AG10803 (cell line): Measurements from ENCODE around the gene MRC1.

Experiments
- DNase-seq: peaks from one replicate; pipeline ENCODE4 v3.0.0; 2010; ENCODE audit warnings: low read depth
- H3K4me3 ChIP-seq: 2 replicates; pipeline ENCODE4 v1.5.1; 2011; ENCODE audit warnings: mild to moderate bottlenecking, low read length, control low read depth
- TF ChIP-seq, protein P1 (sequence below): conservative IDR thresholded peaks from 2 replicates; pipeline ENCODE4 v1.5.1; 2011; ENCODE audit warnings: mild to moderate bottlenecking, low read length, control low read depth, inconsistent platforms

Gene MRC1

DNA sequence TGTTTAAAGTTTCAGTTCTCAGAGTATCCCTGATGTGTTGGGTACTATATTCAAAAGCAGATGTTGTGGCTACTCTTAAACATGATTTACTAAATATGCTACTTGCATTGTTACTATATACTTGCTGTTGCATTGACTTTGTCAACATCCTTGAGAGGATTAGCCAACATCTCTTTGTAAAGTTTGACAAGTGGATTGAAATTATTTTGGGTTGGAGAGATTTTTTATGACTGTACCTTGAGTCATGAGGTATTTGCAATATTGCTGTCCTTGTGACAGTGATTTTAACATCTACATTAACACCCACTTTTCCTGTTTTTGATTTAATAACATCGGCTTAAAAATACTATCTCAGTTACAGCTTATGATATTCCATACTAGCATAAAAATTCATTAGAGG is 31.9 kb downstream of the MRC1 start:
- TF ChIP-seq, protein P1, sequence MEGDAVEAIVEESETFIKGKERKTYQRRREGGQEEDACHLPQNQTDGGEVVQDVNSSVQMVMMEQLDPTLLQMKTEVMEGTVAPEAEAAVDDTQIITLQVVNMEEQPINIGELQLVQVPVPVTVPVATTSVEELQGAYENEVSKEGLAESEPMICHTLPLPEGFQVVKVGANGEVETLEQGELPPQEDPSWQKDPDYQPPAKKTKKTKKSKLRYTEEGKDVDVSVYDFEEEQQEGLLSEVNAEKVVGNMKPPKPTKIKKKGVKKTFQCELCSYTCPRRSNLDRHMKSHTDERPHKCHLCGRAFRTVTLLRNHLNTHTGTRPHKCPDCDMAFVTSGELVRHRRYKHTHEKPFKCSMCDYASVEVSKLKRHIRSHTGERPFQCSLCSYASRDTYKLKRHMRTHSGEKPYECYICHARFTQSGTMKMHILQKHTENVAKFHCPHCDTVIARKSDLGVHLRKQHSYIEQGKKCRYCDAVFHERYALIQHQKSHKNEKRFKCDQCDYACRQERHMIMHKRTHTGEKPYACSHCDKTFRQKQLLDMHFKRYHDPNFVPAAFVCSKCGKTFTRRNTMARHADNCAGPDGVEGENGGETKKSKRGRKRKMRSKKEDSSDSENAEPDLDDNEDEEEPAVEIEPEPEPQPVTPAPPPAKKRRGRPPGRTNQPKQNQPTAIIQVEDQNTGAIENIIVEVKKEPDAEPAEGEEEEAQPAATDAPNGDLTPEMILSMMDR = no peak
- peak; percentile 38 for DNase-seq
- no peak overlapping the region for H3K4me3 ChIP-seq

DNA sequence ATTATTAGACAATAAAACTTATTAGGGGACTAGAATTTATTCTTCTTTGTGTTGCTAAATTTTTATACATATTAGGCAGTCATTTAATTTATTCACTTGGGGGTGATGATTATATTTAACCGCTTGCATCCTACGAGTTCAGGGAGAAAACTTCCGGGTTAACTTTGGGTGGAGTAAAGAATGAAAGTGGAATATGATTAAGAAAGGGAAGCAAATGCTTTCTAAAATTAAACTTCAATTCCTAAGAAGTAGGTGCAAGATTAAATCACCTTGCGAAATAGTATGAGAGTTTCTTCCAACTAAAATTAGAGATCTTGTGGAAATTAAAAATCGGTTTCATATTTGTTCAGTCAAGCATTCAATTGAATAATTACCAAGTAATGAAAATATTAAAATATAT is 33.5 kb downstream of the MRC1 start:
- TF ChIP-seq, protein P1 = no peak
- no peak for DNase-seq
- H3K4me3 ChIP-seq = no peak overlapping the region

DNA sequence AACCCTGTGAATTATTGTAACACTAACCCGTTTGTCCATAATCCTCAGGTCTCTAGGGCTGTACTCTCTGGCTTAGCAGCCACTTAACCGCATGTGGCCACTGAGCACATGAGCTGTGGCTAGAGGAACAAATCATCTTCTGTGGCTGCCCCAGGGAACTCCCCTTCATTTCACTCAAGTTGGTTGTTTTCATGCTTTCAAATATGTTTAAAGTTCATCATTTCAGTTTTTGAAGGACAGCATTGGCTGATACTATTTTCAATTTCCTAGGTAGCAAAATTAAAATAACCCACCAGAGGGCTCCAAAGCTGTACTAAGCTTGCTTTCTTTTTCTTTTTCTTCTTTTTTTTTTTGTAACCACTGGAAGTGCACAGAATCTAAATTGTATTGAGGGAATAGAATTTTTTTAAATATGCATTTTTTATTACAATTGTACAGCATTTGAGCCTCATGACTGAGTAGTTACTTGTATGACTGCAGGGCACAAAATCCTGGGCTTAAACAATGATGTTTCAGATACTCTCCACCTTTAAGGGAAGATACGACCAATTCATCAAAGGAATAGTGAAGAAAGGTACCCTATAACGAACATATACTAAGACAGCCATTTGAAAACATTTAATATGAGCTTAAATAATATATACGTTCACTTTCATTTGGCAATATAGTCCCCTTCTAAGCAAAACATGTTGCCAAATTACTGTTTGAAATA is 38.6 kb downstream of the MRC1 start:
- peak; percentile 30 for DNase-seq
- TF ChIP-seq, protein P1 = peak; percentile 58
- H3K4me3 ChIP-seq = no peak overlapping the region

DNA sequence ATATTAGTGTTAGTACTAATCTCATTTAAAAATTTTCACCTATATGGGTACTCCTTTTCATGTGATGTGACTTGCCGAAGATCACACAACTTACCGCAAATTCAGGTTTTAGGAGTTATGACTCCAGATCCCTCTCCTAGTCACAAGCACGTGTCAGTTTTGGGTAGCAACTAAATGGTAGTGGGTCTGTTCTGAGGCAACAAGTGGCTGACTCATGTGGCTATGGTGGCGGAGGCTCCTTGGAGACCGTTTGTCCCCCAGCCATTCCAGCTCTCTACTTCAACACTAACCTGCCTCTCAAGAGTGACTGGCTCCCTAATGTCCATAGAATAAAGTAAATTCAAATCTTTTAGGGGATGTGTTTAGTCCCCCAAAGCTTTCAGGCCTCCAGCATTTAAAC is 39.5 kb downstream of the MRC1 start:
- H3K4me3 ChIP-seq = no peak overlapping the region
- DNase-seq = no peak
- TF ChIP-seq, protein P1 = no peak

DNA sequence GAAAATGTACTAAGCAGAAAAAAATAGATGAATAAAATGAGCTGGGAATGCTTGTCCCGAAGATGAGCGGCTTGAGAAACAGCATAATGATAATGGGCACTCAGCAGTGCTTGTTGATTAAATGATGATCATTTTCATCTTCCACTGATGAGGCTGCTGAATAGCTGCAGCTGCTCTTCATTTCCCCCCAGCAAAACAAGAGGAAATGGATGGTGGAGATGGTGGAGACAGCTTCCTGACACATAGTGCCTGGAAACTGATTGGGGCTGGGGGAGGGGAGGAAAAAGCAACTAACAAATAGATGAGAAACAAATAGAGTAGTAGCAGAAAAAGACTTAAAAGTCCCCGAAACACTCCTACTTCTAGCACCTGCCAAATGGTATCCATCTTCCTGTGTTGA is 41.4 kb downstream of the MRC1 start:
- TF ChIP-seq, protein P1 = no peak
- DNase-seq = no peak
- H3K4me3 ChIP-seq = no peak overlapping the region

DNA sequence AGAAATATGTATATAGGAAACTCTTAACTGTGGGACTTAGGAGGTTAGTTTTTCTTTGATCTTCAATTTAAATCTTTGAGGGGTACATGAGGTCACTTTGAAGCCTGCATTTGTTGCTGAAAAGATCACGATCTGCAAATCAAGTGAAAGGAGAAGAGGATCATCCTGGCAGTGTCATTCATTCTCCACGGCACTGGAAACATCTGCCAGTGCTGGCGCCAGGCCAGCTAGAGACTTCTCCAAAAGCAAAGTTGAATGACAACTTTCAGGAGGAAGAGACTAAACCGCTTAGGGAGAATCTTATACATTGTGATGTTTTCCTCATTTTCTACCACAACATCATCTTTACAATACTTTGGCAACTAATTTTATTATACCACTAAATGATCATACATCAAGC is 42.5 kb downstream of the MRC1 start:
- DNase-seq = no peak
- TF ChIP-seq, protein P1 = no peak

DNA sequence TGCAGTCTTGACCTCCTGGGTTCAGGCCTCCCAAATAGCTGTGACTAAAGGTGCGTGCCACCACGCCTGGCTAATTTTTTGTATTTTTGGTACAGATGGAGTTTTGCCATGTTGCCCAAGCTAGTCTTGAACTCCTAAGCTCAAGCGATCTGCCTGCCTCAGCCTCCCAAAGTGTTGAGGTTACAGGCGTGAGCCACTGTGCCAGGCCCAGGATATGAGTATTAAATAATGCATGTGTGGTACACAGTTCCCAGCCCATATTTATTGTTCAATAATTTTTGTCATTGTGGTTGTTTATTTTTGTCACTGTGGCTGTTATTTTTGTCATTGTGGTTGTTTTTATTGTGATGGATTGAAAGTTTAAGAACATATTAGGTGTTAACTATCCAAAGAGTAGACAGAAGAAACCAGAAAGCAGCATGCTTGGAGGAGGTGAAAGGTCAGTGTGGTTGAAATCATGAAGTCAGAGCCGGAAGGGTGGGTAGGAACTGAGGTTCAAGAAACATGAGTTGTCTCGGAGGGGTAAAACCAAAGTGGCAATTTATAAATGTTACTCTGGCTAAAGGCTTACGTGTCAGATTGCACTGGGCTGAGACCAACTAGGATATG is 45.0 kb downstream of the MRC1 start:
- TF ChIP-seq, protein P1 = no peak
- no peak for DNase-seq

More for the DNA sequence above, 42.5 kb downstream of the MRC1 start:
- H3K4me3 ChIP-seq = no peak overlapping the region

More for the DNA sequence above, 45.0 kb downstream of the MRC1 start:
- H3K4me3 ChIP-seq = no peak overlapping the region
